WTC11 (cell line): Measurements from ENCODE around the gene PGPEP1. TPM values are rescaled to one million over a fixed set of nuclear protein-coding genes. Genes with fewer than 3 reads are reported as not detected.
A peak's percentile ranks its signal among the peaks of the same experiment; 100 is the strongest.

ENCODE experiments used
- ATAC-seq: fragments of 200-7000 bp; cut with Tn5 transposase; 2 replicates; pipeline ENCODE4 v1.10.0; 2021; ENCODE audit warnings: mild to moderate bottlenecking, moderate library complexity
- CTCF ChIA-PET: fragments of 300-600 bp; sonication (Branson Sonifier 250); formaldehyde crosslinking; loops from one replicate; lab custom pipeline; 2021; ENCODE audit warnings: antibody characterized with exemption; lab: Charles Lee
- POLR2A ChIA-PET: fragments of 350-600 bp; sonication (Branson Sonifier 250); formaldehyde crosslinking; loops from one replicate; lab custom pipeline; 2021; ENCODE audit warnings: antibody characterized with exemption; lab: Charles Lee
- DNase-seq: peaks from one replicate; pipeline ENCODE4 v3.0.0; 2021; ENCODE audit warnings: low spot score
- H3K27ac Mint-ChIP-seq: 2 replicates; pipeline ENCODE4 v1.8.0; 2021; ENCODE audit warnings: mixed read lengths
- H3K27me3 Mint-ChIP-seq: 2 replicates; pipeline ENCODE4 v1.8.0; 2021; ENCODE audit warnings: low read depth, mild to moderate bottlenecking, moderate library complexity, mixed read lengths
- H3K36me3 Mint-ChIP-seq: 2 replicates; pipeline ENCODE4 v1.8.0; 2021; ENCODE audit warnings: mixed read lengths
- H3K4me1 Mint-ChIP-seq: 2 replicates; pipeline ENCODE4 v1.8.0; 2022; ENCODE audit warnings: mixed read lengths
- H3K4me3 Mint-ChIP-seq: 2 replicates; pipeline ENCODE4 v1.8.0; 2021; ENCODE audit warnings: mild to moderate bottlenecking, moderate library complexity, mixed read lengths
- H3K9me3 Mint-ChIP-seq: 2 replicates; pipeline ENCODE4 v1.8.0; 2021; ENCODE audit warnings: mixed read lengths
- ARID4B ChIP-seq: sonication (generic); formaldehyde crosslinking; IDR thresholded peaks from 2 replicates; pipeline ENCODE4 v1.8.0; 2023; ENCODE audit warnings: missing genetic modification reagents, mild to moderate bottlenecking, borderline replicate concordance
- CBFB ChIP-seq: sonication (generic); formaldehyde crosslinking; IDR thresholded peaks from 2 replicates; pipeline ENCODE4 v1.8.1; 2022; ENCODE audit warnings: mild to moderate bottlenecking, low read depth, missing genetic modification reagents
- E2F5 ChIP-seq: sonication (generic); formaldehyde crosslinking; IDR thresholded peaks from 2 replicates; pipeline ENCODE4 v1.8.1; 2022; ENCODE audit warnings: mild to moderate bottlenecking, moderate library complexity, missing genetic modification reagents
- GABPB1 ChIP-seq: sonication (generic); formaldehyde crosslinking; IDR thresholded peaks from 2 replicates; pipeline ENCODE4 v1.8.1; 2023; ENCODE audit warnings: mild to moderate bottlenecking, missing genetic modification reagents
- HMGXB4 ChIP-seq: sonication (generic); formaldehyde crosslinking; IDR thresholded peaks from 2 replicates; pipeline ENCODE4 v1.8.1; 2023; ENCODE audit warnings: mild to moderate bottlenecking, moderate library complexity, missing genetic modification reagents
- KAT7 ChIP-seq: sonication (generic); formaldehyde crosslinking; IDR thresholded peaks from 2 replicates; pipeline ENCODE4 v1.8.1; 2023; ENCODE audit warnings: missing genetic modification reagents, mild to moderate bottlenecking, borderline replicate concordance
- ZBTB43 ChIP-seq: sonication (generic); formaldehyde crosslinking; IDR thresholded peaks from 2 replicates; pipeline ENCODE4 v1.8.1; 2023; ENCODE audit warnings: mild to moderate bottlenecking, missing genetic modification reagents
- ZNF263 ChIP-seq: sonication (generic); formaldehyde crosslinking; IDR thresholded peaks from 2 replicates; pipeline ENCODE4 v1.8.1; 2022; ENCODE audit warnings: low read depth, mild to moderate bottlenecking, moderate library complexity, missing genetic modification reagents
- ZNF512 ChIP-seq: sonication (generic); formaldehyde crosslinking; IDR thresholded peaks from 2 replicates; pipeline ENCODE4 v1.8.1; 2022; ENCODE audit warnings: missing genetic modification reagents, borderline replicate concordance
- total RNA-seq: library from RNA; stranded (reverse); gene quantifications from 3 replicates; pipeline ENCODE4 v1.2.3, GENCODE V29; 2021
- TF ChIP-seq, protein P1 (sequence below): sonication (generic); formaldehyde crosslinking; IDR thresholded peaks from 2 replicates; pipeline ENCODE4 v1.8.1; 2022; ENCODE audit warnings: mild to moderate bottlenecking, missing genetic modification reagents, moderate library complexity, borderline replicate concordance

Gene PGPEP1
- total RNA-seq, 1 experiment from 2014 or later: 68.1 TPM

DNA sequence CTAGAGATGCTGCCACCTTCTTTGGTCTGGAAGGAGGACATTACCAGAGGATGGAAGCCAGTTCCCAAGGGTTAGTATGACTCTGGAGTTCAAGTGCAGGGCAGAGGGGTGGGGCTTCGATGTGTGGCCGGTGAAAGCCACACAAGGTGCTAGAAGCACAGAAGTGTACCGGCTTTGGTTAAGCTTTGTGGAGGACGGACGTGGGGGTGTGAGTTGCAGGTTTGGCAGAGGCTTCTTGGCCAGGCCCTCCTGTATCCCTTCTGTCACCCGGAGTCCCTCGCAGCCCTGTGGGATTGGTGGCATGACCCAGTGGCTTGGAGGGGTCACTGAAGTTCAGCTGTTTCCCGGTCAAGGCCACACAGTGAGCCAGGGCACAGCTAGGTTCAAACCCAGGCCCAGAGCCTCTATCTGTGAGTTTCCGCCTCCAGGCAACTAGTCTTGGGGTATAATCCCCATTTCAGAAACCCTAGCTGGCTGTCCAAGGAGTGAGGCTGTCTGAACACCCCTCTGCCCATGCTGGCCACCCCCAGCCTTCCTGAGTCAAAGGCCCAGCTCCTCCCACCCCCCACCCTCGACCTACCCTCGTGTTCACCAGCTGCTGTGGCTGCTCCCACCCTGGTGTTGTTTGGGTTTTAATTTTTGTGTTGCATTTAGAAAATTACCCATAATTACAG lies 74.2 kb downstream of the PGPEP1 start:
- H3K9me3 Mint-ChIP-seq: no peaks in the 10 kb centered on the region
- peaks cover 30% of the 10 kb centered on the region for H3K4me1 Mint-ChIP-seq
- H3K36me3 Mint-ChIP-seq: no peaks in the 10 kb centered on the region
- ATAC-seq: no peak
- ChIA-PET CTCF (interaction anchor here (0.6 to 9.7 kb wide), 12 partner anchors 16 to 204 kb away, joined by 3 to 106 read pairs (median 6); partner anchors contain the start of genes GDF15, LRRC25 and LSM4), POLR2A (interaction anchor here (0.6 to 1.5 kb wide), 5 partner anchors 15 to 436 kb away, joined by 3 to 11 read pairs (median 4); no protein-coding TSS in a partner anchor)
- no peak for DNase-seq
- no peak overlapping the region for H3K27ac Mint-ChIP-seq
- H3K27me3 Mint-ChIP-seq: peaks cover 27% of the 10 kb centered on the region
- H3K4me3 Mint-ChIP-seq: no peak overlapping the region
- TF ChIP-seq CBFB (CRISPR knock-in tag) (no peak), HMGXB4 (0 out of 2 replicates have a peak, but pooled peaks have one; percentile 6), ZNF263 (CRISPR knock-in tag) (no peak)

GRCh38 chr19:18415178-18415867 lies 74.9 kb downstream of the PGPEP1 start:
- H3K27ac Mint-ChIP-seq: no peak overlapping the region
- DNase-seq (no peak), ATAC-seq (no peak)
- peaks cover 30% of the 10 kb centered on the region for H3K4me1 Mint-ChIP-seq
- POLR2A ChIA-PET: interaction anchor here (1.1 to 1.5 kb wide), 3 partner anchors 16 to 136 kb away, joined by 3 to 11 read pairs (median 5); no protein-coding TSS in a partner anchor
- H3K36me3 Mint-ChIP-seq: no peaks in the 10 kb centered on the region
- TF ChIP-seq ZNF263 (CRISPR knock-in tag) (peak; percentile 92), E2F5 (no peak)
- TF ChIP-seq, all 79 proteins: peak for 1
- Mint-ChIP-seq H3K27me3 (peaks cover 33% of the 10 kb centered on the region), H3K4me3 (peak overlapping the region; percentile 25; the same call in 1 of the 2 replicates), H3K9me3 (no peaks in the 10 kb centered on the region)
- CTCF ChIA-PET: interaction anchor here (0.6 to 9.7 kb wide), 12 partner anchors 13 to 205 kb away, joined by 3 to 106 read pairs (median 4); partner anchors contain the start of genes GDF15, LRRC25 and LSM4

- peak overlapping the region; percentile 79; the same call in 1 of the 2 replicates for H3K27ac Mint-ChIP-seq
- ChIA-PET CTCF (interaction anchor here (0.6 to 9.7 kb wide), 21 partner anchors 12 to 304 kb away, joined by 3 to 94 read pairs (median 4); partner anchors contain the start of genes GDF15 and PGPEP1), POLR2A (interaction anchor here (0.6 to 1.8 kb wide), 6 partner anchors 18 to 184 kb away, joined by 3 to 13 read pairs (median 4); partner anchors contain the start of genes JUND and UBA52)
- H3K4me3 Mint-ChIP-seq: peak overlapping the region; percentile 80
- H3K4me1 Mint-ChIP-seq: peaks cover 27% of the 10 kb centered on the region
- no peaks in the 10 kb centered on the region for H3K36me3 Mint-ChIP-seq
- H3K9me3 Mint-ChIP-seq: no peaks in the 10 kb centered on the region
- ATAC-seq (peak; percentile 47), DNase-seq (peak; percentile 88)
- H3K27me3 Mint-ChIP-seq: peaks cover 36% of the 10 kb centered on the region
- TF ChIP-seq, protein P1, sequence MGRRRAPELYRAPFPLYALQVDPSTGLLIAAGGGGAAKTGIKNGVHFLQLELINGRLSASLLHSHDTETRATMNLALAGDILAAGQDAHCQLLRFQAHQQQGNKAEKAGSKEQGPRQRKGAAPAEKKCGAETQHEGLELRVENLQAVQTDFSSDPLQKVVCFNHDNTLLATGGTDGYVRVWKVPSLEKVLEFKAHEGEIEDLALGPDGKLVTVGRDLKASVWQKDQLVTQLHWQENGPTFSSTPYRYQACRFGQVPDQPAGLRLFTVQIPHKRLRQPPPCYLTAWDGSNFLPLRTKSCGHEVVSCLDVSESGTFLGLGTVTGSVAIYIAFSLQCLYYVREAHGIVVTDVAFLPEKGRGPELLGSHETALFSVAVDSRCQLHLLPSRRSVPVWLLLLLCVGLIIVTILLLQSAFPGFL (CRISPR knock-in tag): no peak
- TF ChIP-seq GABPB1 (CRISPR knock-in tag): no peak
- TF ChIP-seq E2F5: no peak
- TF ChIP-seq KAT7: no peak
- no peak for TF ChIP-seq ZNF512 (CRISPR knock-in tag)
- TF ChIP-seq ZBTB43: no peak
- no peak for TF ChIP-seq ZNF263 (CRISPR knock-in tag)
- peak; percentile 21; the same call in 1 of the 2 replicates for TF ChIP-seq ARID4B (CRISPR knock-in tag)
Observed at GRCh38 chr19:18416778-18417249, 76.4 kb downstream of the PGPEP1 start.
